HEK293 (cell line): ENCODE measurements around the gene CYP27B1.

Experiments used
- EGR2 ChIP-seq: fragments of 450-650 bp; formaldehyde crosslinking; IDR thresholded peaks from 2 replicates; pipeline ENCODE4 v1.5.1; 2016; ENCODE audit warnings: low read depth, missing biosample characterization, missing genetic modification characterization
- HOXC10 ChIP-seq: sonication (generic); formaldehyde crosslinking; IDR thresholded peaks from 2 replicates; pipeline ENCODE4 v1.8.1; 2023; ENCODE audit warnings: mild to moderate bottlenecking, missing genetic modification reagents
- KLF1 ChIP-seq: fragments of 450-650 bp; formaldehyde crosslinking; IDR thresholded peaks from 2 replicates; pipeline ENCODE4 v1.5.1; 2016; ENCODE audit warnings: missing biosample characterization, missing genetic modification characterization
- KLF8 ChIP-seq: fragments of 450-650 bp; formaldehyde crosslinking; IDR thresholded peaks from 2 replicates; pipeline ENCODE4 v1.5.1; 2016; ENCODE audit warnings: missing biosample characterization, missing genetic modification characterization
- ZBTB20 ChIP-seq: fragments of 450-650 bp; formaldehyde crosslinking; IDR thresholded peaks from 2 replicates; pipeline ENCODE4 v1.5.1; 2016; ENCODE audit warnings: missing biosample characterization, missing genetic modification characterization
- ZBTB8A ChIP-seq: fragments of 450-650 bp; formaldehyde crosslinking; IDR thresholded peaks from 2 replicates; pipeline ENCODE4 v1.5.1; 2016; ENCODE audit warnings: missing biosample characterization, missing genetic modification characterization
- ZFP41 ChIP-seq: fragments of 450-650 bp; formaldehyde crosslinking; IDR thresholded peaks from 2 replicates; pipeline ENCODE4 v1.5.1; 2016; ENCODE audit warnings: missing biosample characterization, missing genetic modification characterization, borderline replicate concordance
- ZNF138 ChIP-seq: fragments of 450-650 bp; formaldehyde crosslinking; IDR thresholded peaks from 2 replicates; pipeline ENCODE4 v1.5.1; 2016; ENCODE audit warnings: missing biosample characterization, missing genetic modification characterization, borderline replicate concordance
- ZNF2 ChIP-seq: fragments of 450-650 bp; formaldehyde crosslinking; IDR thresholded peaks from 2 replicates; pipeline ENCODE4 v1.5.1; 2016; ENCODE audit warnings: missing biosample characterization, missing genetic modification characterization
- ZNF214 ChIP-seq: fragments of 450-650 bp; formaldehyde crosslinking; IDR thresholded peaks from 2 replicates; pipeline ENCODE4 v1.5.1; 2017; ENCODE audit warnings: missing biosample characterization, mild to moderate bottlenecking, missing genetic modification characterization, borderline replicate concordance
- ZNF23 ChIP-seq: fragments of 450-650 bp; formaldehyde crosslinking; IDR thresholded peaks from 2 replicates; pipeline ENCODE4 v1.5.1; 2016; ENCODE audit warnings: missing biosample characterization, missing genetic modification characterization, borderline replicate concordance
- ZNF274 ChIP-seq, 2 experiments: fragments of 200-500 bp in 1 of 2; fragments of 450-650 bp in 1 of 2; sonication (Bioruptor generic) in 1 of 2; formaldehyde crosslinking in 1 of 2; IDR thresholded peaks; 2 replicates each; pipeline versions ENCODE4 v1.5.1 to v1.6.1; 2014 to 2016; ENCODE audit warnings: borderline replicate concordance in 1 of 2, inconsistent platforms in 1 of 2, low read length in 1 of 2, missing biosample characterization in 1 of 2, missing genetic modification characterization in 1 of 2
- ZNF324 ChIP-seq: fragments of 450-650 bp; formaldehyde crosslinking; IDR thresholded peaks from 2 replicates; pipeline ENCODE4 v1.5.1; 2016; ENCODE audit warnings: missing biosample characterization, missing genetic modification characterization
- ZNF335 ChIP-seq: fragments of 450-650 bp; formaldehyde crosslinking; conservative IDR thresholded peaks from 2 replicates; pipeline ENCODE4 v1.5.1; 2016; ENCODE audit warnings: missing biosample characterization, missing genetic modification characterization
- ZNF341 ChIP-seq: fragments of 450-650 bp; formaldehyde crosslinking; IDR thresholded peaks from 2 replicates; pipeline ENCODE4; 2016; ENCODE audit warnings: low read depth, missing biosample characterization, missing genetic modification characterization
- ZNF544 ChIP-seq: fragments of 450-650 bp; formaldehyde crosslinking; IDR thresholded peaks from 2 replicates; pipeline ENCODE4 v1.5.0; 2017; ENCODE audit warnings: missing biosample characterization, missing genetic modification characterization
- ZNF747 ChIP-seq: fragments of 450-650 bp; formaldehyde crosslinking; IDR thresholded peaks from 2 replicates; pipeline ENCODE4 v1.5.1; 2016; ENCODE audit warnings: missing biosample characterization, missing genetic modification characterization
- ZNF843 ChIP-seq: fragments of 450-650 bp; formaldehyde crosslinking; IDR thresholded peaks from 2 replicates; pipeline ENCODE4 v1.5.1; 2016; ENCODE audit warnings: missing biosample characterization, missing genetic modification characterization
- TF ChIP-seq, protein P1 (sequence below): fragments of 450-650 bp; formaldehyde crosslinking; IDR thresholded peaks from 2 replicates; pipeline ENCODE4 v1.5.0; 2017; ENCODE audit warnings: missing biosample characterization, missing genetic modification characterization, borderline replicate concordance
- TF ChIP-seq, protein P2 (sequence below): fragments of 450-650 bp; formaldehyde crosslinking; IDR thresholded peaks from 2 replicates; pipeline ENCODE4 v1.5.1; 2016; ENCODE audit warnings: missing biosample characterization, missing genetic modification characterization, borderline replicate concordance
- TF ChIP-seq, protein P3 (sequence below): fragments of 450-650 bp; formaldehyde crosslinking; IDR thresholded peaks from 2 replicates; pipeline ENCODE4 v1.5.1; 2016; ENCODE audit warnings: missing biosample characterization, missing genetic modification characterization
- TF ChIP-seq, protein P4 (sequence below): fragments of 450-650 bp; formaldehyde crosslinking; IDR thresholded peaks from 2 replicates; pipeline ENCODE4 v1.5.1; 2017; ENCODE audit warnings: missing biosample characterization, missing genetic modification characterization
- TF ChIP-seq, protein P5 (sequence below): fragments of 450-650 bp; formaldehyde crosslinking; IDR thresholded peaks from 2 replicates; pipeline ENCODE4 v1.5.1; 2016; ENCODE audit warnings: missing biosample characterization, missing genetic modification characterization
- TF ChIP-seq, protein P6 (sequence below): fragments of 450-650 bp; formaldehyde crosslinking; IDR thresholded peaks from 2 replicates; pipeline ENCODE4 v1.5.1; 2016; ENCODE audit warnings: missing biosample characterization, missing genetic modification characterization
- TF ChIP-seq, protein P7 (sequence below): fragments of 450-650 bp; formaldehyde crosslinking; IDR thresholded peaks from 2 replicates; pipeline ENCODE4 v1.5.1; 2016; ENCODE audit warnings: missing biosample characterization, missing genetic modification characterization

Gene CYP27B1

DNA sequence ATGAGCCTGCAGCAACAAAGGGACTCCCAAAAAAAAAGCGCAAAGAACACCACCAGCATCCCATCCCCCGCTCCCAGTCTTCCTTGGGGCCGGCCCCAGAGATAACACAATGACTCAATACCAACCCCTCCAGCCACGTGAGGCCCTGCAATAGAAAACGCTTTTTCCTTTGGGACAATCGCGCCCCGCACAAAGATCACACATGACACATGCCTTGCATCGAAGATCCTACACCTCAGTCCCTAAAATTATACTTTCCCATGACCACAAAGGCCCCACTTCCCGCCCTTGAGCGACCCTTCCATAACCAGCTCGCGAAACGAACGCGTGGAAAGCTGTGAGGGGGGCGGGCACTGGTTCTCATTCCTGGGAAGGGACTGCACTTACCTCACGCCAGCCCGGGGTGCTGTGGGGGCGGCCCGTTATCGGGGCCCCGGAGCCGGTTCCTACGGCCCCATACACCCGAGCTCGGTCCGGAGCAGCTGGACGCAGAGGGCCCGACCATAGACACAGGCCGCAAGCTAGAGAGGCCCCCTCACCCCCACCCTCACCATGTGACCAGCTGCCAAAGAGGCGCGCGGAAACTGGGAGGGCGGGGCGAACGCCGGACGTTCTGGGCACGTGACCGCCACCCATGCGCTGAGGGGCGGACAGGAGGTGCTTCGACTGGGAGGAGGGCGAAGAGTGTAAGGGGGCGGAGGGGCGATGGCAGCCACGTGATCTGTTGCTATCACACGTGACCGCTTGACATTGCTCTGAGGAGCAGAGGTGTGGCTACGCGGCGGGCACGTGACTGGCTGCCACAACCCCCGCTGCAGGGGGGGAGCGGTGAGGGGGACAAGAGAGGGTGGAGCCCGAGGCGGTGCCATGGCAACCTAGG is 14.8 kb downstream of the CYP27B1 start, which contains the start of gene CDK4 (continued):
- TF ChIP-seq, protein P1, sequence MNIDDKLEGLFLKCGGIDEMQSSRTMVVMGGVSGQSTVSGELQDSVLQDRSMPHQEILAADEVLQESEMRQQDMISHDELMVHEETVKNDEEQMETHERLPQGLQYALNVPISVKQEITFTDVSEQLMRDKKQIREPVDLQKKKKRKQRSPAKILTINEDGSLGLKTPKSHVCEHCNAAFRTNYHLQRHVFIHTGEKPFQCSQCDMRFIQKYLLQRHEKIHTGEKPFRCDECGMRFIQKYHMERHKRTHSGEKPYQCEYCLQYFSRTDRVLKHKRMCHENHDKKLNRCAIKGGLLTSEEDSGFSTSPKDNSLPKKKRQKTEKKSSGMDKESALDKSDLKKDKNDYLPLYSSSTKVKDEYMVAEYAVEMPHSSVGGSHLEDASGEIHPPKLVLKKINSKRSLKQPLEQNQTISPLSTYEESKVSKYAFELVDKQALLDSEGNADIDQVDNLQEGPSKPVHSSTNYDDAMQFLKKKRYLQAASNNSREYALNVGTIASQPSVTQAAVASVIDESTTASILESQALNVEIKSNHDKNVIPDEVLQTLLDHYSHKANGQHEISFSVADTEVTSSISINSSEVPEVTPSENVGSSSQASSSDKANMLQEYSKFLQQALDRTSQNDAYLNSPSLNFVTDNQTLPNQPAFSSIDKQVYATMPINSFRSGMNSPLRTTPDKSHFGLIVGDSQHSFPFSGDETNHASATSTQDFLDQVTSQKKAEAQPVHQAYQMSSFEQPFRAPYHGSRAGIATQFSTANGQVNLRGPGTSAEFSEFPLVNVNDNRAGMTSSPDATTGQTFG = no peak; the same call in 1 of the 2 replicates
- no peak for TF ChIP-seq ZNF544 (tag by site-specific recombination)
- no peak for TF ChIP-seq ZNF747 (tag by site-specific recombination)
- peak; percentile 70 for TF ChIP-seq ZNF335 (tag by site-specific recombination)
- TF ChIP-seq, protein P2, sequence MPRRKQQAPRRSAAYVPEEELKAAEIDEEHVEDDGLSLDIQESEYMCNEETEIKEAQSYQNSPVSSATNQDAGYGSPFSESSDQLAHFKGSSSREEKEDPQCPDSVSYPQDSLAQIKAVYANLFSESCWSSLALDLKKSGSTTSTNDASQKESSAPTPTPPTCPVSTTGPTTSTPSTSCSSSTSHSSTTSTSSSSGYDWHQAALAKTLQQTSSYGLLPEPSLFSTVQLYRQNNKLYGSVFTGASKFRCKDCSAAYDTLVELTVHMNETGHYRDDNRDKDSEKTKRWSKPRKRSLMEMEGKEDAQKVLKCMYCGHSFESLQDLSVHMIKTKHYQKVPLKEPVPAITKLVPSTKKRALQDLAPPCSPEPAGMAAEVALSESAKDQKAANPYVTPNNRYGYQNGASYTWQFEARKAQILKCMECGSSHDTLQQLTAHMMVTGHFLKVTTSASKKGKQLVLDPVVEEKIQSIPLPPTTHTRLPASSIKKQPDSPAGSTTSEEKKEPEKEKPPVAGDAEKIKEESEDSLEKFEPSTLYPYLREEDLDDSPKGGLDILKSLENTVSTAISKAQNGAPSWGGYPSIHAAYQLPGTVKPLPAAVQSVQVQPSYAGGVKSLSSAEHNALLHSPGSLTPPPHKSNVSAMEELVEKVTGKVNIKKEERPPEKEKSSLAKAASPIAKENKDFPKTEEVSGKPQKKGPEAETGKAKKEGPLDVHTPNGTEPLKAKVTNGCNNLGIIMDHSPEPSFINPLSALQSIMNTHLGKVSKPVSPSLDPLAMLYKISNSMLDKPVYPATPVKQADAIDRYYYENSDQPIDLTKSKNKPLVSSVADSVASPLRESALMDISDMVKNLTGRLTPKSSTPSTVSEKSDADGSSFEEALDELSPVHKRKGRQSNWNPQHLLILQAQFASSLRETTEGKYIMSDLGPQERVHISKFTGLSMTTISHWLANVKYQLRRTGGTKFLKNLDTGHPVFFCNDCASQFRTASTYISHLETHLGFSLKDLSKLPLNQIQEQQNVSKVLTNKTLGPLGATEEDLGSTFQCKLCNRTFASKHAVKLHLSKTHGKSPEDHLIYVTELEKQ (tag by site-specific recombination) = no peak
- TF ChIP-seq ZBTB8A (tag by site-specific recombination) = peak; percentile 66
- peak; percentile 98 for TF ChIP-seq KLF1 (tag by site-specific recombination)
- peak; percentile 63; the same call in 1 of the 2 replicates for TF ChIP-seq ZNF341 (tag by site-specific recombination)
- no peak for TF ChIP-seq ZFP41
- TF ChIP-seq ZNF2 (tag by site-specific recombination) = peak; percentile 79
- no peak for TF ChIP-seq HOXC10 (CRISPR knock-in tag)
- TF ChIP-seq ZBTB20 (tag by site-specific recombination) = peak; percentile 63
- peak; percentile 81 for TF ChIP-seq ZNF324
- TF ChIP-seq ZNF138 (tag by site-specific recombination) = no peak
- TF ChIP-seq EGR2 = peak; percentile 94
- TF ChIP-seq ZNF214 = no peak
- TF ChIP-seq, protein P3, sequence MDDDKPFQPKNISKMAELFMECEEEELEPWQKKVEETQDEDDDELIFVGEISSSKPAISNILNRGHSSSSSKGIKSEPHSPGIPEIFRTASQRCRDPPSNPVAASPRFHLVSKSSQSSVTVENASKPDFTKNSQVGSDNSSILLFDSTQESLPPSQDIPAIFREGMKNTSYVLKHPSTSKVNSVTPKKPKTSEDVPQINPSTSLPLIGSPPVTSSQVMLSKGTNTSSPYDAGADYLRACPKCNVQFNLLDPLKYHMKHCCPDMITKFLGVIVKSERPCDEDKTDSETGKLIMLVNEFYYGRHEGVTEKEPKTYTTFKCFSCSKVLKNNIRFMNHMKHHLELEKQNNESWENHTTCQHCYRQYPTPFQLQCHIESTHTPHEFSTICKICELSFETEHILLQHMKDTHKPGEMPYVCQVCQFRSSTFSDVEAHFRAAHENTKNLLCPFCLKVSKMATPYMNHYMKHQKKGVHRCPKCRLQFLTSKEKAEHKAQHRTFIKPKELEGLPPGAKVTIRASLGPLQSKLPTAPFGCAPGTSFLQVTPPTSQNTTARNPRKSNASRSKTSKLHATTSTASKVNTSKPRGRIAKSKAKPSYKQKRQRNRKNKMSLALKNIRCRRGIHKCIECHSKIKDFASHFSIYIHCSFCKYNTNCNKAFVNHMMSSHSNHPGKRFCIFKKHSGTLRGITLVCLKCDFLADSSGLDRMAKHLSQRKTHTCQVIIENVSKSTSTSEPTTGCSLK (tag by site-specific recombination) = no peak
- TF ChIP-seq, protein P4, sequence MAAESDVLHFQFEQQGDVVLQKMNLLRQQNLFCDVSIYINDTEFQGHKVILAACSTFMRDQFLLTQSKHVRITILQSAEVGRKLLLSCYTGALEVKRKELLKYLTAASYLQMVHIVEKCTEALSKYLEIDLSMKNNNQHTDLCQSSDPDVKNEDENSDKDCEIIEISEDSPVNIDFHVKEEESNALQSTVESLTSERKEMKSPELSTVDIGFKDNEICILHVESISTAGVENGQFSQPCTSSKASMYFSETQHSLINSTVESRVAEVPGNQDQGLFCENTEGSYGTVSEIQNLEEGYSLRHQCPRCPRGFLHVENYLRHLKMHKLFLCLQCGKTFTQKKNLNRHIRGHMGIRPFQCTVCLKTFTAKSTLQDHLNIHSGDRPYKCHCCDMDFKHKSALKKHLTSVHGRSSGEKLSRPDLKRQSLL (tag by site-specific recombination) = 0 out of 2 replicates have a peak, but pooled peaks have one; percentile 26
- TF ChIP-seq, protein P5, sequence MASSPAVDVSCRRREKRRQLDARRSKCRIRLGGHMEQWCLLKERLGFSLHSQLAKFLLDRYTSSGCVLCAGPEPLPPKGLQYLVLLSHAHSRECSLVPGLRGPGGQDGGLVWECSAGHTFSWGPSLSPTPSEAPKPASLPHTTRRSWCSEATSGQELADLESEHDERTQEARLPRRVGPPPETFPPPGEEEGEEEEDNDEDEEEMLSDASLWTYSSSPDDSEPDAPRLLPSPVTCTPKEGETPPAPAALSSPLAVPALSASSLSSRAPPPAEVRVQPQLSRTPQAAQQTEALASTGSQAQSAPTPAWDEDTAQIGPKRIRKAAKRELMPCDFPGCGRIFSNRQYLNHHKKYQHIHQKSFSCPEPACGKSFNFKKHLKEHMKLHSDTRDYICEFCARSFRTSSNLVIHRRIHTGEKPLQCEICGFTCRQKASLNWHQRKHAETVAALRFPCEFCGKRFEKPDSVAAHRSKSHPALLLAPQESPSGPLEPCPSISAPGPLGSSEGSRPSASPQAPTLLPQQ (tag by site-specific recombination) = peak; percentile 86
- TF ChIP-seq, protein P6, sequence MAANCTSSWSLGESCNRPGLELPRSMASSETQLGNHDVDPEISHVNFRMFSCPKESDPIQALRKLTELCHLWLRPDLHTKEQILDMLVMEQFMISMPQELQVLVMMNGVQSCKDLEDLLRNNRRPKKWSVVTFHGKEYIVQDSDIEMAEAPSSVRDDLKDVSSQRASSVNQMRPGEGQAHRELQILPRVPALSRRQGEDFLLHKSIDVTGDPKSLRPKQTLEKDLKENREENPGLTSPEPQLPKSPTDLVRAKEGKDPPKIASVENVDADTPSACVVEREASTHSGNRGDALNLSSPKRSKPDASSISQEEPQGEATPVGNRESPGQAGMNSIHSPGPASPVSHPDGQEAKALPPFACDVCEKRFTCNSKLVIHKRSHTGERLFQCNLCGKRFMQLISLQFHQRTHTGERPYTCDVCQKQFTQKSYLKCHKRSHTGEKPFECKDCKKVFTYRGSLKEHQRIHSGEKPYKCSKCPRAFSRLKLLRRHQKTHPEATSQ = no peak
- no peak for TF ChIP-seq ZNF23 (tag by site-specific recombination)
- TF ChIP-seq KLF8 = peak; percentile 99
- TF ChIP-seq, protein P7, sequence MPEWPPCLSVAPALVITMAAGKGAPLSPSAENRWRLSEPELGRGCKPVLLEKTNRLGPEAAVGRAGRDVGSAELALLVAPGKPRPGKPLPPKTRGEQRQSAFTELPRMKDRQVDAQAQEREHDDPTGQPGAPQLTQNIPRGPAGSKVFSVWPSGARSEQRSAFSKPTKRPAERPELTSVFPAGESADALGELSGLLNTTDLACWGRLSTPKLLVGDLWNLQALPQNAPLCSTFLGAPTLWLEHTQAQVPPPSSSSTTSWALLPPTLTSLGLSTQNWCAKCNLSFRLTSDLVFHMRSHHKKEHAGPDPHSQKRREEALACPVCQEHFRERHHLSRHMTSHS (tag by site-specific recombination) = no peak
- TF ChIP-seq ZNF843 (tag by site-specific recombination) = peak; percentile 74; the same call in 1 of the 2 replicates
- TF ChIP-seq ZNF274 (IDR thresholded peaks at IDR 0.05; ENCODE audit: low read length) = no peak
- TF ChIP-seq ZNF274 (tag by site-specific recombination; IDR thresholded peaks at IDR 0.05; ENCODE audit: borderline replicate concordance) = no peak
